ENCODE results near the gene SSBP3.

The SSBP3 gene

DNA sequence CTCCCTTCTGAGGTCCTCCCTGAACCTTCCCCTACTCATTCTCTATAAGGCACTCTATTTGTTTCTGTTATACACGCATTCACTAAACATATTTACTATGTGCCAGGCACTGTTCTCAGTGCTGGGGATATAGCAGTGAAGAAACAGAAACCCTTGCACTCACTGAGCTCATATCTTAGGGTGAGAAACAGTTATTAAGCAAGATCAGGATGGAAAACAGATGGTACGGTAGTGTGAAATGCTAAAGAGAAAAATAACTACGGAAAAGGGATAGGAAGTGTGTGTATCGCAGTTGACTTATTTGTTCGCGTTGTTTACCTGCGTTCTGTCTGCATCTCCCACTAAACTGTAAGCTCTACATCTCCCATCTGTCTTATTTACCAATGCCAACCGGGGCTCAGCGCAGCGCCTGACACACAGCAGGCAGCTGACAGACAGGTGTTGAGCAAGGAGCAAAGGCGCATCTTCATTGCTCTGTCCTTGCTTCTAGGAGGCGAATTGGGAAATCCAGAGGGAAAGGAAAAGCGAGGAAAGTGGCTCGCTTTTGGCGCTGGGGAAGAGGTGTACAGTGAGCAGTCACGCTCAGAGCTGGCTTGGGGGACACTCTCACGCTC lies 206.9 kb downstream of the SSBP3 start:
- in situ Hi-C loops (cut with MboI; ENCODE audit: low sequenced_read_pairs): no loop called here

DNA sequence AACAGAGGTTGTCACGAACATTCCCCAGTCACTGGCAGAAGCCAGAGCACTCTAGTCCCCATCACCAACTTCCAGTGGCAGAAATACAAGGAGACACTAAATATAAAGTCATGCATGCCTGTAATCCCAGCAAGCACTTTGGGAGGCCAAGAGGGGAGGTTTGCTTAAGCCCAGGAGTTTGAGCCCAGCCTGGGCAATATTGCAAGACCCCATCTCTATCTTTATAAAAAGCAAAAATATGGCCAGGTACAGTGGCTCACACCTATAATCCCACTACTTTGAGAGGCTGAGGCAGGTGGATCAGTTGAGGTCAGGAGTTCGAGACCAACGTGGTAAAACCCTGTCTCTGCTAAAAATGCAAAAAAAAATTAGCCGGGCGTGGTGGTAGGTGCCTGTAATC lies 212.7 kb downstream of the SSBP3 start:
- in situ Hi-C loops (cut with MboI; ENCODE audit: low sequenced_read_pairs): no loop called here

- in situ Hi-C loops (cut with MboI; ENCODE audit: low sequenced_read_pairs): no loop called here
These were observed 214.7 kb downstream of the SSBP3 start for GRCh38 chr1:54191525-54191924.

- in situ Hi-C loops (cut with MboI; ENCODE audit: low sequenced_read_pairs): no loop called here
These were observed 215.7 kb downstream of the SSBP3 start for GRCh38 chr1:54190526-54190925.

DNA sequence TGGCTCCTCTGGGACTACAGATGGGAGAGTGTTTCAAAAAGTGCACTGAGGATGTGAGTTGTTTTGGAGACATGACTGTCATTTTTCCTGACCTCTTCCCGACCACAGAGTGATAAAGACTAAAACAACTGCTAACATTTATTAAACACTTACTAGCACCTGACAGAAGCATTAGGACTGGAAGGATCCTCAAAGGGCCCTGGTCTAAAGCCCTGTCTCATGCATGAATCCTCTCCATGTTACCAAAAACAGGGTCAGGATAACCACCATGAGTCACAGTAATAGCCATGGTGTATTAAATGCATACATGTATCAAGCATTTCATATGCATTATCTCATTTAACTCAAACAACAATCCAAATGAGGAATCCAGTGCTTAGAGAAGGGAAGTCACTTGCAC lies 217.9 kb downstream of the SSBP3 start:
- in situ Hi-C loops (cut with MboI; ENCODE audit: low sequenced_read_pairs): no loop called here

DNA sequence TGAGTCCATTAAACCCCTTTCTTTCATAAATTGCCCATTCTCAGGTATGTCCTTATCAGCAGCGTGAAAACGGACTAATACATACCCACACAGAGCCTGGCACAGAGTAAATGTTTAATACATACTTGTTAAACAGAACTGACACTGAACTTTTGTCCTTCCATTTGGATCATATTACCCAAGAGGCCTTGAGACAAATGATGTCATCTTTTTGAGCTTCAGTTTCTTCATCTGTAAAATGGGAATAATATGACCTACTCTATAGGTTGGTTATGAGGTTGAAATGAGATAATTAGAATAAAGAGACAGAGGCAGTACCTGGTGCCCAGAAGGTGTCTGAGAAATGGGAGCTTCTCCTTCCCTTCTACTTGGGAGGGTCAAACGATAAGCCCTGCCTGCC lies 220.1 kb downstream of the SSBP3 start:
- in situ Hi-C loops (cut with MboI; ENCODE audit: low sequenced_read_pairs): no loop called here

DNA sequence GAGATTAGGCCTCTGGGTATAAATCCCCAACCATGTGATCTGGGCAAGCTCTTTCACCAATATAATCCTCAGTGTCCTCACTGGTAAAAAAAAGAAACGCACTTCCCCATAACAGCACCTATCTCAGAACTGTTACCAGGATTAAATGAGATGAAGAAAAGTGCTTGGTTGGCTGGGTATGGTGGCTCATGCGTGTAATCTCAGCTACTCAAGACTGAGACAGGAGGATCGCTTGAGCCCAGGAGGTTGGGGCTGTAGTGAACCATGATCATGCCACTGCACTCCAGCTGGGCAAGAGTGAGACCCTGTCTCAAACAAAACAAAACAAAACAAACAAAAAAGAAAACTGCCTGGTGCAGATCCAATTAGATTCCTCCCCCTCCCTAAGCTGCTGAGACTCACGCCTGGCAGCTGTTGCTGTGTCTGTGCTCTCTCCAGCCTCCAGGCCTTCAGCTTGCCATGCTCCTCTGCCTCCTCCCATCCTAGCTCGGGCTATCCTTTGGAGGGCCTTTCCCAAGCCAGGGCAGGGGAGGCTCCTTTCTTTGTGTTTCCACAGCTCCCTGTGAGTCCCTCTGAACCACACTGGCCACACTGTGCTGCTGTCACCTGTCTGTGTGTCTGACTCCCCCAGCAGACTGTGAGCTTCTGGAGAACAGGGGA lies 225.4 kb downstream of the SSBP3 start:
- in situ Hi-C loops (cut with MboI; ENCODE audit: low sequenced_read_pairs): no loop called here

GRCh38 chr1:54178296-54179070 lies 227.7 kb downstream of the SSBP3 start:
- in situ Hi-C loops (cut with MboI; ENCODE audit: low sequenced_read_pairs): no loop called here

- in situ Hi-C loops (cut with MboI; ENCODE audit: low sequenced_read_pairs): no loop called here
These were observed 228.5 kb downstream of the SSBP3 start for GRCh38 chr1:54177726-54178125.

DNA sequence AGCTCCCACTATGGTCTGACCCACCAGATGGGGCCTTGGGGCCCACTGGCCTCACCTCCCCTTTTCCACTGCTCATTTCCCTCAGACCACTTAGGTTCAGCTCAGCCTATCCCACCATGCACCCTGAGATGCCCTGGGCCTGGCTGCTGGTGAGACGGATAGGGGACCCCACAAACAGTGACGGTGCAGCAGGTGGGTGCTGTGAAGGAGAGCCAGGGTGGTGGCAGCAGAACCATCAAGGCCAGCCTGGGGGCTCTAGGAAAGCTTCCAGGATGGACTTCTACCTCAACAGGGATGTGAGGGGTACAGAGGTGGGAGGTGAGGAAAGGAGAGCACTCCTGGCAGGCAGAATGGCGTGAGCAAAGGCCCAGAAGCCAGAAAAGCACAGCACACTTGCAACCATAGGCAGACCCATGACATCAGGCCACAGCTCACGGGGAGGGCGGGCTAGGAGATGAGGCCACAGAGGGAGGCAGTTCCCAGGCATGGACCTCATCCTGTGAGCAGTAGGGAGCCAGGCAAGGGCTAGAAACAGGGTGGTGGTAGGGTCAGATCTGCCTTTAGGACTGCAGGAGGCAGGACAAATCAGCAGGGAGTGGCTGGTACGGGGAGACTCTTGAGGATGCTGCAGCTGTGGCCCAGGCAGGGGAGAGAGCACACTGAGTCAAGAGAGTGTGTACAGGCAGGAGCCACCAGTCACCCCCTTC lies 229.4 kb downstream of the SSBP3 start:
- in situ Hi-C loops (cut with MboI; ENCODE audit: low sequenced_read_pairs): no loop called here
